HepG2 (cell line): ENCODE measurements around the gene NDUFB8. TPM values are rescaled to one million over a fixed set of nuclear protein-coding genes. Genes with fewer than 3 reads are reported as not detected.

Experiments used
- ATF1 ChIP-seq: IDR thresholded peaks from 2 replicates; pipeline ENCODE4 v1.6.1; 2016; ENCODE audit warnings: mild to moderate bottlenecking, control low read depth
- CREM ChIP-seq, 2 experiments: sonication (generic) in 1 of 2; formaldehyde crosslinking in 1 of 2; IDR thresholded peaks; 2 replicates each; pipeline versions ENCODE4 v1.4.0 to v1.6.1; 2016 to 2020; ENCODE audit warnings: antibody characterized with exemption in 1 of 2, mild to moderate bottlenecking in 1 of 2, missing genetic modification reagents in 1 of 2
- DMAP1 ChIP-seq: IDR thresholded peaks from 2 replicates; pipeline ENCODE4 v1.6.1; 2016
- DZIP1 ChIP-seq: sonication (generic); formaldehyde crosslinking; IDR thresholded peaks from 2 replicates; pipeline ENCODE4 v1.5.0; 2020; ENCODE audit warnings: mild to moderate bottlenecking, missing genetic modification reagents
- KDM5A ChIP-seq: fragments of 200-600 bp; sonication (generic); IDR thresholded peaks from 2 replicates; pipeline ENCODE4 v1.7.0; 2018; ENCODE audit warnings: antibody characterized with exemption, mild to moderate bottlenecking, low read length, borderline replicate concordance
- PRDM10 ChIP-seq: sonication (generic); formaldehyde crosslinking; IDR thresholded peaks from 2 replicates; pipeline ENCODE4 v1.4.0; 2020; ENCODE audit warnings: low read depth, missing genetic modification reagents
- REPIN1 ChIP-seq: sonication (generic); formaldehyde crosslinking; IDR thresholded peaks from 2 replicates; pipeline ENCODE4 v1.8.0; 2022; ENCODE audit warnings: missing genetic modification reagents, low read depth, mild to moderate bottlenecking, borderline replicate concordance
- ZBTB39 ChIP-seq: sonication (generic); formaldehyde crosslinking; IDR thresholded peaks from 2 replicates; pipeline ENCODE4 v1.5.0; 2020; ENCODE audit warnings: missing genetic modification reagents
- ZNF232 ChIP-seq: sonication (generic); formaldehyde crosslinking; IDR thresholded peaks from 2 replicates; pipeline ENCODE4 v1.4.0; 2020; ENCODE audit warnings: missing genetic modification reagents, borderline replicate concordance
- ZNF572 ChIP-seq: sonication (generic); formaldehyde crosslinking; IDR thresholded peaks from 2 replicates; pipeline ENCODE4 v1.5.1; 2020; ENCODE audit warnings: mild to moderate bottlenecking, missing genetic modification reagents
- ZNF687 ChIP-seq: sonication (generic); formaldehyde crosslinking; IDR thresholded peaks from 2 replicates; pipeline ENCODE4 v1.5.1; 2020; ENCODE audit warnings: mild to moderate bottlenecking, missing genetic modification reagents, moderate library complexity
- ZNF891 ChIP-seq: sonication (generic); formaldehyde crosslinking; IDR thresholded peaks from 2 replicates; pipeline ENCODE4 v1.5.0; 2020; ENCODE audit warnings: mild to moderate bottlenecking, missing genetic modification reagents
- ZSCAN29 ChIP-seq: sonication (generic); formaldehyde crosslinking; conservative IDR thresholded peaks from 2 replicates; pipeline ENCODE4 v1.4.0; 2020; ENCODE audit warnings: mild to moderate bottlenecking, missing genetic modification reagents
- polyA plus RNA-seq, 8 experiments: library from polyadenylated mRNA; depleted of rRNA in 3 of 8; stranded (reverse) in 7 of 8; unstranded in 1 of 8; fragments of >200 nt; fragmentation: Illumina TruSeq in 4 of 8; extraction: Trizol in 4 of 8; gene quantifications; 2 replicates each; pipeline versions ENCODE4 v1.2.1 to v1.2.3, GENCODE V29; 2011 to 2016; ENCODE audit warnings: low read depth in 4 of 8, missing spikeins in 1 of 8, mixed read lengths in 1 of 8; ENCODE audit not compliant: insufficient read depth in 1 of 8
- total RNA-seq, 5 experiments: library from RNA; depleted of rRNA; stranded (reverse); fragments of >200 nt; fragmentation: Illumina TruSeq; extraction: Trizol; gene quantifications; 2 replicates each; pipeline ENCODE4 v1.2.3, GENCODE V29; 2016; ENCODE audit warnings: low read depth in 1 of 5

Gene NDUFB8
- total and polyA plus RNA-seq, 2 of the 13 experiments (the other 11 are each of a cell fraction or from before 2014, with no cell fraction given) = 210 to 216 TPM

- TF ChIP-seq DZIP1 (CRISPR knock-in tag) (peak; percentile 81; the same call in 1 of the 2 replicates), ZNF572 (CRISPR knock-in tag) (peak; percentile 26; the same call in 1 of the 2 replicates), REPIN1 (CRISPR knock-in tag) (peak; percentile 34; the same call in 1 of the 2 replicates), ZNF232 (CRISPR knock-in tag) (0 out of 2 replicates have a peak, but pooled peaks have one; percentile 20), ZNF891 (CRISPR knock-in tag) (peak; percentile 74), KDM5A (peak; percentile 54; the same call in 1 of the 2 replicates), DMAP1 (CRISPR knock-in tag) (peak; percentile 66; the same call in 1 of the 2 replicates), ZBTB39 (peak; percentile 52; the same call in 1 of the 2 replicates), CREM (IDR thresholded peaks at IDR 0.05) (peak; percentile 60), CREM (CRISPR knock-in tag; IDR thresholded peaks at IDR 0.05) (no peak; the same call in 1 of the 2 replicates), ZSCAN29 (0 out of 2 replicates have a peak, but pooled peaks have one; percentile 25), PRDM10 (peak; percentile 75; the same call in 1 of the 2 replicates), ZNF687 (CRISPR knock-in tag) (peak; percentile 94), ATF1 (CRISPR knock-in tag) (0 out of 2 replicates have a peak, but pooled peaks have one; percentile 58)
Observed at GRCh38 chr10:100529475-100530298, at the start of gene NDUFB8 (continued).
